Stimulated activated CD8-positive, alpha-beta memory T cell treated with anti-CD3 and anti-CD28 coated beads, Interleukin-15, amount 100 ng/mL, for 48 hours (primary cell): Measurements from ENCODE around the gene C6orf141.
"Not testable (repeated sequence)": the region's sequence is repeated elsewhere in the genome, so short reads cannot be mapped to it uniquely, and the experiment has no call there.

Experiments
- DNase-seq, 2 donors: peaks; one replicate each; pipeline ENCODE4 v3.0.0-alpha.2; 2020; ENCODE audit warnings: low read depth in 2 of 2

C6orf141 gene

GRCh38 chr6:49570474-49571079, 20.1 kb downstream of the C6orf141 start:
- DNase-seq: no peak

- no peak for DNase-seq
These were observed 26.1 kb downstream of the C6orf141 start for GRCh38 chr6:49576618-49577017.

GRCh38 chr6:49579649-49580048, 29.2 kb downstream of the C6orf141 start:
- DNase-seq: no peak

- no peak for DNase-seq
These were observed 32.1 kb downstream of the C6orf141 start for GRCh38 chr6:49582529-49582928.

GRCh38 chr6:49587262-49587661, 36.8 kb downstream of the C6orf141 start:
- DNase-seq: not testable (repeated sequence)
